ENCODE results near the gene TMEM132C. TPM values are rescaled to one million over a fixed set of nuclear protein-coding genes. Genes with fewer than 3 reads are reported as not detected.

TMEM132C gene
- total RNA-seq, 2 donors from 2014 or later: 0.26 to 0.33 TPM

DNA sequence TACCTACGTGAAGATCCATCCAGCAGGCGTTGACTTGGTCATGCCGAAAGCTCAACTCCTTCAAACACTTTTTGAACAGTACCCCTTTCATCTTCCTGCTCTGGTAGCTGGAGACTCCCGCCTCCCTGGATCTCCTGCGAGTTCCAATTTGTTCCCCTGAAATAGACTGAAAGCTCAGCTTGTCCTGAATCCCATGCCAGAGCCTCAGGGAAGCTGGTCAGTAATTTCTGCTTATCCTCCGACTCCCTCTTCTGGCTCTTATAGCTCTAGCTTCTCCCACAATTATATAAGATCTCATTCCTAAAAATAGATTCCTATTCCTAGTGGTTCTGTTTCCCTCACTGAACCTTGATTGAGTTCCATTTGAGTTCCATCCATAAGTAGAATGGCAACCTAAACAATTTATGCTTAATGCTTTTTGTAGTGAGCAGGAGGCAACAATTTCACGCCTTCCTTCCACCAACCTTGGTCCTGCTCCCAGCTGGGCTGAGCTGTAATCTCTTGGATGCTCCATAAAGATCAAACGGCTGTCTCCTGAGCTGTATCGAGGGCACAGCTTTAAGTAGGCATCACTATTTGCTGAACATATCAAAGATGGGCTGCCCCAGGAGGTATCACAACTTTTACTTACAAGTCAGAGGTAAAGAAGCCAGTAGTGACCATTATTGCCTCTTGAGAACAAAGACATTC, 8.0 kb upstream of the TMEM132C start:
- Histone ChIP-seq H3K4me1 (ENCODE audit: control insufficient read depth, insufficient read depth, low read length) (no peaks in the 10 kb centered on the region), H3K4me3 (ENCODE audit: low read length) (no peak overlapping the region), H3K9ac (ENCODE audit: extremely low read depth, low read length, poor library complexity, severe bottlenecking) (no peak overlapping the region), H3K9me3 (ENCODE audit: control insufficient read depth, low read length) (peaks cover 3% of the 10 kb centered on the region), H3K27me3 (ENCODE audit: control insufficient read depth, insufficient read depth, low read length, poor library complexity, severe bottlenecking) (peaks cover 29% of the 10 kb centered on the region), H3K27ac (ENCODE audit: low read depth, low read length) (no peak overlapping the region), H3K36me3 (ENCODE audit: control insufficient read depth, insufficient read depth, low read length) (no peaks in the 10 kb centered on the region)
- Mint-ChIP-seq H3K9me3 (peaks cover 2% of the 10 kb centered on the region), H3K4me1 (peaks cover 4% of the 10 kb centered on the region), H3K4me3 (no peak overlapping the region), H3K27me3 (ENCODE audit: insufficient read depth) (peaks cover 27% of the 10 kb centered on the region), H3K27ac (no peak overlapping the region), H3K36me3 (ENCODE audit: low read depth) (no peaks in the 10 kb centered on the region)
- TF ChIP-seq, protein P1, sequence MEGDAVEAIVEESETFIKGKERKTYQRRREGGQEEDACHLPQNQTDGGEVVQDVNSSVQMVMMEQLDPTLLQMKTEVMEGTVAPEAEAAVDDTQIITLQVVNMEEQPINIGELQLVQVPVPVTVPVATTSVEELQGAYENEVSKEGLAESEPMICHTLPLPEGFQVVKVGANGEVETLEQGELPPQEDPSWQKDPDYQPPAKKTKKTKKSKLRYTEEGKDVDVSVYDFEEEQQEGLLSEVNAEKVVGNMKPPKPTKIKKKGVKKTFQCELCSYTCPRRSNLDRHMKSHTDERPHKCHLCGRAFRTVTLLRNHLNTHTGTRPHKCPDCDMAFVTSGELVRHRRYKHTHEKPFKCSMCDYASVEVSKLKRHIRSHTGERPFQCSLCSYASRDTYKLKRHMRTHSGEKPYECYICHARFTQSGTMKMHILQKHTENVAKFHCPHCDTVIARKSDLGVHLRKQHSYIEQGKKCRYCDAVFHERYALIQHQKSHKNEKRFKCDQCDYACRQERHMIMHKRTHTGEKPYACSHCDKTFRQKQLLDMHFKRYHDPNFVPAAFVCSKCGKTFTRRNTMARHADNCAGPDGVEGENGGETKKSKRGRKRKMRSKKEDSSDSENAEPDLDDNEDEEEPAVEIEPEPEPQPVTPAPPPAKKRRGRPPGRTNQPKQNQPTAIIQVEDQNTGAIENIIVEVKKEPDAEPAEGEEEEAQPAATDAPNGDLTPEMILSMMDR (conservative IDR thresholded peaks at IDR 0.05): no peak
- DNase-seq: peak; percentile 57
- WGBS, 2 experiments (ENCODE audit: insufficient coverage in 1 of 2, insufficient read length in 1 of 2): 69 to 82% methylated on average over 5 to 9 of the region's 9 CpGs

DNA sequence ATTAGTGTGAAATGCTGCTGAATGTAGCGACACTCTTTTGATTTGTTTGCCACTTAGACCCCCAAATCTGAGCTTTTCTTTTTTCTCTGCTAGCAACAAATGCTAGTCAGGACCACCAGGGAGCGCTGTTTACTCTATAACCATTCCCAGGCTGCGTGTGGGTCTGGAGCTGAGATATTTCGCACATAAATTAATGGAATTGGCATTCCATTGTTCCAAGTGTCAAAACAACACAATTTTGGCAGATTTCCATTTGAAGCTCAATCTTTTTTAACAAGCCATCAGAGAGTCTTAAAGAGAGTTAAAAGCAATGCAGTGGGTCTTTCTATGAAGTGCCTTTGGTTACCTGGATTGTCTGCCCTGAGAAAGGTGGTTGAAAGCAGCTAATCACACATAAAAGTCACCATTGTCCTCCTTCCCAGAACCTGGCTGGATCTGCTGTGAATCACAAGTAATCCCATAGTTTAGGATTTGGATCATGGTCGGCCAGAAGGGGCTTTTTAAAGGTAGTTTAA, 7.4 kb upstream of the TMEM132C start:
- no peak overlapping the region for H3K9ac ChIP-seq (ENCODE audit: extremely low read depth, low read length, poor library complexity, severe bottlenecking)
- no peaks in the 10 kb centered on the region for H3K36me3 ChIP-seq (ENCODE audit: control insufficient read depth, insufficient read depth, low read length)
- peak; percentile 90 for DNase-seq

DNA sequence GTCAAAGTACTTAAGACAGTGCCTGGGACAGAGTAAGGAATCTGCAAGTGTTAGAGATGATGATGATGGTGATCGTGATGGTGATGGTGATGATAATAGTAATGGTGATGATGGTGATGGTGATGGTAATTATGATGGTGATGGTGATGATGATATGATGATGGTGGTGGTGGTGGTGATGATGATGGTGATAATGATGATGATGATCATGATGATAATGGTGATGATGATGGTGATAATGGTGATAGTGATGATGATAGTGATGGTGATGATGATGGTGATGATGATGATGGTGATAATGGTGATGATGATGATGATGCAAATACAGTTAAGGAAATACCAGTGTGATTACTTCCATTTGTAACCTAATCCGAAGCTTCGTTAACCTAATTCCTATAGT, 5.2 kb upstream of the TMEM132C start:
- H3K9ac ChIP-seq (ENCODE audit: extremely low read depth, low read length, poor library complexity, severe bottlenecking): no peak overlapping the region
- no peaks in the 10 kb centered on the region for H3K36me3 ChIP-seq (ENCODE audit: control insufficient read depth, insufficient read depth, low read length)
- WGBS, 2 experiments (ENCODE audit: insufficient coverage in 1 of 2, insufficient read length in 1 of 2): 95 to 96% methylated on average over 3 of the region's 3 CpGs
- Mint-ChIP-seq H3K4me1 (peaks cover 7% of the 10 kb centered on the region), H3K9me3 (peaks cover 7% of the 10 kb centered on the region), H3K4me3 (no peak overlapping the region), H3K36me3 (ENCODE audit: low read depth) (no peaks in the 10 kb centered on the region), H3K27ac (no peak overlapping the region), H3K27me3 (ENCODE audit: insufficient read depth) (peaks cover 55% of the 10 kb centered on the region)
- H3K27ac ChIP-seq (ENCODE audit: low read depth, low read length): no peak overlapping the region
- no peak overlapping the region for H3K4me3 ChIP-seq (ENCODE audit: low read length)
- no peaks in the 10 kb centered on the region for H3K4me1 ChIP-seq (ENCODE audit: control insufficient read depth, insufficient read depth, low read length)
- H3K9me3 ChIP-seq (ENCODE audit: control insufficient read depth, low read length): peaks cover 9% of the 10 kb centered on the region
- DNase-seq: no peak
- H3K27me3 ChIP-seq (ENCODE audit: control insufficient read depth, insufficient read depth, low read length, poor library complexity, severe bottlenecking): peaks cover 57% of the 10 kb centered on the region
- TF ChIP-seq, protein P1 (conservative IDR thresholded peaks at IDR 0.05): no peak

More for the DNA sequence above, 7.4 kb upstream of the TMEM132C start:
- Mint-ChIP-seq H3K9me3 (peaks cover 7% of the 10 kb centered on the region), H3K4me3 (no peak overlapping the region), H3K36me3 (ENCODE audit: low read depth) (no peaks in the 10 kb centered on the region), H3K27me3 (ENCODE audit: insufficient read depth) (peaks cover 33% of the 10 kb centered on the region), H3K27ac (no peak overlapping the region), H3K4me1 (peaks cover 4% of the 10 kb centered on the region)
- Histone ChIP-seq H3K27ac (ENCODE audit: low read depth, low read length) (no peak overlapping the region), H3K4me3 (ENCODE audit: low read length) (no peak overlapping the region), H3K4me1 (ENCODE audit: control insufficient read depth, insufficient read depth, low read length) (no peaks in the 10 kb centered on the region), H3K9me3 (ENCODE audit: control insufficient read depth, low read length) (peaks cover 9% of the 10 kb centered on the region), H3K27me3 (ENCODE audit: control insufficient read depth, insufficient read depth, low read length, poor library complexity, severe bottlenecking) (peaks cover 35% of the 10 kb centered on the region)
- TF ChIP-seq, protein P1 (conservative IDR thresholded peaks at IDR 0.05): peak; percentile 96
- WGBS, 2 experiments (ENCODE audit: insufficient coverage in 1 of 2, insufficient read length in 1 of 2): 19 to 20% methylated on average over 2 to 5 of the region's 5 CpGs
